SHP77 (cell line): ENCODE results near the gene ZGRF1.
"Not testable (repeated sequence)": the region's sequence is repeated elsewhere in the genome, so short reads cannot be mapped to it uniquely, and the experiment has no call there.

Experiments used
- DNase-seq, 2 experiments: peaks; one replicate each; lab custom pipeline; 2025; lab: John Stamatoyannopoulos, UW

The ZGRF1 gene

DNA sequence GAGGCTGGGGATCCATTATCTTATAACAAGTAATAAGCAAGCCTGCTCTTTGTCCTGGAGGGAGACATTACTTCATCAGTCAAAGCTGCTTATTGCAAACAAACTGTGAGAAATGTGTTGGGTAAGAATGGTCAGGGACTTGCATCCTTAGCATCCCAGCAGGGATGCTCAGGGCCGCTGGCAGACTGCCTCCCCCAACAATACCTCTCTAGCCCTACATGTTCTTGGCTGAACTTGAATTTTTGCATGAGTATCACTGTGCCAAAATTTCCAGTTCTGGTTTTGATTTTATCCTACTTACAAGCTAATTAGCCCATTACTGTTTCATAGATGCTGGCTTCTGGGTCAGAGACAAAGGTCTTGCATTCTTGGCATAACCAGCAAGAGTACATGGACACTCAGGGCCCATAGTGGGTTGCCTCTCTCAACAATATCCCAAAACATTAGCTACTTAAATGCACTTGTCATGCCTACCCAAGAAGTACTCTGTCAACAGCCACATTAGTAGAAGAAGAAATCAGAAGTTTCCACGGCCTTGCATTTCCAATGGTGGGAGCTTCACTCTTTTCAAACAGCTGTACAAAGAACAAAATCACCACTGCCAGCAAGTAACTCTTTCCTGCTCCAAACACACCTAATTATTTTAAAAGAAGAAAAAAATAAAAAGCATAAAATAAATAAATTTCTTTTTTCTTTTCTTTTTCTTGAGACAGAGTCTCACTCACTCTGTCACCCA lies 78.9 kb downstream of the ZGRF1 start:
- no peak for DNase-seq

DNA sequence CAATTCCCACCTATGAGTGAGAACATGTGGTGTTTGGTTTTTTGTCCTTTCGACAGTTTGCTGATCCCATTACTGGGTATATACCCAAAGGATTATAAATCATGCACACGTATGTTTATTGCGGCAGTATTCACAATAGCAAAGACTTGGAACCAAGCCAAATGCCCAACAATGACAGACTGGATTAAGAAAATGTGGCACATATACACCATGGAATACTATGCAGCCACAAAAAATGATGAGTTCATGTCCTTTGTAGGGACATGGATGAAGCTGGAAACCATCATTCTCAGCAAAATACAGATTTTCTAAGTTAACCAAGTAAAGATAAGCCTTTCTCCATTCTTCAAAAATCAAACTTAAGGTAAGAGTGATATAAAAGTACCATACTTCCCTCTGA lies 82.4 kb downstream of the ZGRF1 start:
- DNase-seq: not testable (repeated sequence)

DNA sequence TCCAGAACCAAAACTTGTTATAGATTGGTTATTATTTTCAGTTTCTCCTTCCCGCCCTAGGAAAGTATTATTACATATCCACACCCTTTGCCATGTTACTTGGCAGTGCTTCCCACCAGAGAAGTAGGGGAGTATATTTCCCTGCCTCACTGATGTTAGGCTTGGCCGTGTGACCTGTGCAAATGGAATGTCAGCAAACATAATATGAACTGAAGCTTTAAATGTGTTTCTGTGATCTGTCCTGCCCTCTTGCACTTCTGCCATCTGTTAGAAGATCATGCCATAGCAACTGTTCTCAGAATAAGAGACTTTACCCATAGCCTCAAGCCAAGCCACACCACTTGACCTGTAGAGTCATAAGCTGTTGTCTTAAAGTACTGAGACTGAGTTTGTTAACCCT lies 84.0 kb downstream of the ZGRF1 start:
- DNase-seq: no peak

DNA sequence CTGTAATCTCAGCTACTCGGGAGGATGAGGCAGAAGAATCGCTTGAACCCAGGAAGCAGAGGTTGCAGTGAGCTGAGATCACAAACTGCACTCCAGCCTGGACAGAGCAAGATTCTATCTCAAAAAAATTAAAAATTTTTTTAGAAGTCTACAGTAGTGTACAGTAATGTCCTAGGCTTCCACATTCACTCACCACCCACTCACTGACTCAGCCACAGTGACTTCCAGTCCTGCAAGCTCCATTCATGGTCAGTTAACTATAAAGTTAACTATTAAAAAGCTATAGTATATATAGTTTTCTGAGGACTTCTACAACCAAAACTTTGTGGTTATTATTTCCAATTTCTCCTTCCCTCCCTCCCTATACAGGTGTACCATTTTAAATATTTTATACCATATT lies 86.0 kb downstream of the ZGRF1 start:
- DNase-seq: no peak

DNA sequence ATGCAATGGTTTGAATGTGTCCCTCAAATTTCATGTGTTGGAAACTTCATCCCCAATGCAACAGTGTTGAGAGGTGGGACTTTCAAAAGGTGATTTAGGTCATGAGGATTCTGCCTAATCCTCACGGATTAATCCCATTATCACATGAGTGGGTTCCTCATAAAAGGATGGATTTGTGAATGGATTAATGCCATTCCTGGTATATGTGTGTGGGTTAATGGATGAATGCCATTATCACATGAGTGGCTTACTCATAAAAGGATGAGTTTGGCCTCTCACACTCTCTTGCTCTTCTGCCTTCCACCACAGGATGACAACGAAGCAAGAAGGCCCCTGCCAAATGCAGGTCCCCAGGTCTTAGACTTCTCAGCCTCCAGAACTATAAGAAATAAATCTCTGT lies 90.2 kb downstream of the ZGRF1 start:
- DNase-seq: no peak

DNA sequence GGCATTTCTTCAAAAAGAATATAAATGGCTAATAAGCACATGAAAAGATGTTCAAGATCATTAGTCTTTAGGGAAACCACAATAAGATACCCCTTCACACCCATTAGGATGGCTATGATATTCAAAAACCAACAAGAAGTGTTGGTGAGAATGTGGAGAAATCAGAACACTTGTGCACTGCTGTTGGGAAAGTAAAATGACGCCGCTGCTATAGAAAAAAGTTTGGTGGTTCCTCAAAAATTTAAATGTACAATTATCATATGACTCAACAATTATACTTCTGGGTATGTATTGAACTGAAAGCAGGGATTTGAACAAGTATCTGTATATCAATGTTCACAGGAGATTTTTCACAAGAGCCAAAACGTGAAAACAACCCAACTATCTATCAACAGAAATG lies 91.4 kb downstream of the ZGRF1 start:
- no peak for DNase-seq

DNA sequence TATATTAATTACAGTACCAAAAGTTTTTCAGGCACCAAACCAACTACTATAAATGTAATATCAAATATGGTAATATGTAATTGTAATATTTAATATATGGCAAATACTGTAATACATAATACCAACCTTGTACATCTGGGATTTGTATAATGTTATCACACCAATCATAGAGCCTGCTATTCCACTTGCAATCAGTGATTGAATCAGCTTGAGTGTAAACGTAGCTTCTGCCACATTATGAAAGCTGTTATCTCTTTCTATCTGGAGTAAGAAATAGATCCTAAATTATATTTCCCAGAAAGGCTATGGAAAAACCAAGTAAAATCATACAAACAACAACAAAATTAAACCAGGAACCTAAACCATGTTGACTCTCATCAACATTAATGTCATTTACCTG lies 96.0 kb downstream of the ZGRF1 start:
- DNase-seq: no peak

DNA sequence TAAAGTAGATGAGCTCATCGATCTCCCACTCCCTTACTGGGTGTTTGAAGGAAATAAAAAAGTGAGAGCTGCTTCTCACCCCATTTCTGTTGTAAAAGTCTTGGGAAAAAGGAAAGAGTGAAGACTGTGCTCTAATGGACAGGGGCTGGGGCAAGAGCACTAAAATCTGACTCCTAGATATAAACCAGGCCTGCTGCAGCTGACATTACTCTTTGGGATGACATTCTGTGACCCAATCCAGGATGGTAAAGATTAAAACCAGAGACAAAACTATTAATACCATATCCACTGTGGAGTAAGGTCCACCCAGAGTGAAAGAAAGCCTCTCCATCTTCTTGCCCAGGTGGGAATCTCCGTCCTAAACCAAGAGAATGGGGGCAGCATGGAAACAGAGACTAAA lies 100.6 kb downstream of the ZGRF1 start:
- DNase-seq: no peak

DNA sequence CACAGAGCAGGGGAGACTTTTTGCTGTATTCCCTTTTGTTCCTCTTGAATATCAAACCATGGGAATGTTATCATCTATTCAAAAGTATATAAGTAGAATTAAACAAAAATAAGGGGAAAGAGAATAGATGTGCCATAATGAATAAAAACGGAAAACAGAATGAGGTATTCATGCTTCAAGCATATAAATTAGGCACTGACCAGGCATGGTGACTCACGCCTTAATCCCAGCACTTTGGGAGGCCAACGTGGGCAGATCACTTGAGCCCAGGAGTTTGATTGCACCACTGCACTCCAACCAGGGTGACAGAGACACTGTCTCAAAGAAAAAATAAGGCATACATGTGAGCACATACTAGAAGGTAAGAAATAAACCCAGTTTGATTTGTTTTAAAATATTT lies 104.4 kb downstream of the ZGRF1 start:
- DNase-seq: no peak

DNA sequence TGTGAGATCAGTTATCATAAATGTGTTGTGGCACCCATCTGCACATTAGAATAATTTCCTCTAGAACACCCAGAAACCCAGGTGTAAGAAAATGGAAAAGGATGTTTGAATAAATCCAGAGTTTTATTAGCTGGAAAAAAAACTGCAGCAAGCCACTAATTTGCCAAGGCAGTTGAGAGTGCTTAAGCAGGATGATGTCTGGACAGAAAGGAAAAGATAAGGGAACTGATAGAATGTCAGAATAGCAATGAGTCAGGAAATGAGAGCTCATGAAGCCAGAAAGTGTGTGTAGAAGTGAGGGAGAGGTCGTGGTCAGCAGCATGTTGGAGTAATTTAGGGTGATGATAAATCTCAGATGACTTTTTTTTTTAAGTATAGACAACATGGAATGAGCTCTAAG lies 105.6 kb downstream of the ZGRF1 start:
- no peak for DNase-seq

DNA sequence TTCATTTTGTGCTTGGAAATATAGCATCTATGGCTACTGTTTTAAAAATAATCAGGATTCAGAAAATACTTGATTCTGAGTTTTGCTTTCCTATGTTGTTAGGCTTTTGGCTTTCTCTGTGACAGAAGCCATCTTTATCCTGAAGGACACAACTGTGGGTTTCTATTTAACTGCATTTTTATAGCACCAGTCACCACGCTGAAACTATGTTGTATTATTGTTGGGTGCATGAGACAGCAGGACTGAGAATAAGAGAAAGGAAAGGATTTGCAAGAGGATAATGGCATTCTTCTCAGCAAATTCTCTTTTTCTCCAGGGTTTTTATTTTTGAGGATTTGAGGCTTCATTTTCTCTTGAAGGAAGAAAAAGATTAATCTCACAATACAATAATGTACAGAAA lies 110.6 kb downstream of the ZGRF1 start:
- no peak for DNase-seq

DNA sequence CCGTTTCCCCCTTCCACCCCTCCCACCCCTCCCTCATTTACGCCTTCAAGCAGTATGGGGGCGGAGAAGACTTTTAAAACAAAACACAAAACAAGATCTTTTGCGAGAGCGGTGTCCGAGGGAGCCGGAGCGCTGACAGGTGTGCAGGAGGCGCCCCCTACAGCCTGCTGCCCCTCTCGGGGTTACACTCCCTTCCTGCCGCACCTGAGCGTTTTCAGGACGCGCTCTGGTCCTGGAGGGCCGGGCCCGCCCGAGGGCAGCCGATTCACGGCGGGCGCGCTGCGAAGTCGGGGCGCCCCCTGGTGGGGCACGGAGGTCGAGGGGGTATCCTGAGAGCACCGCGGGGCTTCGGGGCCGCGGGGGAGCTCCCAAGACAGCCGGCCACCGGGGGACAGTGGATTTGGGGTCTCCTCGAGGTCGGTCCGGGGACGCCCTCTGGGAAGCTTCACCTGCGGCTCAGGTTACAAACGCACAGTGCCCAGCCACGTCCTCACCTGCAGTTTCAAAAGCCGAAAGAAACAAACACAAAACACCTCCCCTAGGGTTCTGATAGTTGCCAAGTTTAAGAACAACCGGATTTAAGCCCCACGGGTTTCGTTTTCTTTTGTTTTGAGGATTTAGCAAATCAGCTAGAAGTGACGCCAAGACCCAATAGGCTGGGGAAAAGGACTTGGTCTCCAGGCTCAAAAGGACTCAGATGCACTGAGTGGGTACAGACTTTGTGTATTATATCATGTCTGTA lies 112.8 kb downstream of the ZGRF1 start:
- DNase-seq: peak; percentile 22 to 38

DNA sequence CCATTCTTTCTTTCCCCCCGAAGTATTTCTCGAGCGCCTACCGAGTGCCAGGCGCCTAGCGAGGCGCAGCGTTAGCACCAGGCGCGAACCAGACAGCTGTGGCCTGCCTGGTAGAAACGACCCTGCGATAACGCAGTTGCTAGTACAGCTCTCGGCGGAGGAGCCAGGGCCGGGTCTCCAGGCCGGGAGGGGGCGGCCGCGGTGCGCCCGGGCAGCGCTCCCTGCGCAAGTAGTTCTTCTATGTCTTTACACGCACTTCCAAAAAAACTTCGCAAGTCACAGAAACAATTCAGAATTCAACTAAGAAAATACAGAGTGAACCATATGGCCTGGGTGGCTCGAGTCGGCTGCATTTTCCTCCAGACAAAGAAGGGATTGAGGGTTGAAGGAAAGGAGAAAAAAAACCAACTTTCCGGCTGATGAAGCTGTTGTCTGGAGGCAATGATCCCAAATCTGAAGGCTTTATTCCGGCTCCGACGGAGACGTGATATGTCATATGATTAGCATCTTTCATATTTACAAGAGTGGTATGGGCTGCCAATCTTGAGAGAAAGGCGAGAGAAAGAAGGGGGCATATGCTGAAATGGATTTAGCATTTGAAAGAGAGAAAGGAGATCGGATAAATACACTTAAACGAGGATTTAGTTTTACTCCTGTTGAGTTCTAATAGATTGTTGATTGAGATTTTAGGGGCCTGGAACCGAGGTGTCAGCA lies 113.5 kb downstream of the ZGRF1 start:
- DNase-seq: peak in 1 of 2 experiments; percentile 8

DNA sequence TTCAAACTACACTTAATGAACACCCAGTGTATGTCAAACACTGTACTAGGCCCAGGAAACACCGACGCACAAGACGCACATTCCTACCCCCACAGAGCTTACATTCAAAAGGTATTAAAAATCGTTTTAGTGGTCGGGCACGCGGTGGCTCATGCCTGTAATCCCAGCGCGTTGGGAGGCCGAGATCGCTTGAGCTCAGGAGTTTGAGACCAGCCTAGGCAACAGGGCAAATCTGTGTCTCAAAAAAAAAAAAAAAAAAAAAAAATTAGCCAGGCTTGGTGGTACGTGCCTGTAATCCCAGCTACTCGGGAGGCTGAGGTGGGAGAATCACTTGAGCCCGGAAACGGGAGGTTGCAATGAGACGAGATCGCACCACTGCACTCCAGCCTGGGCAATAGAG lies 114.3 kb downstream of the ZGRF1 start:
- DNase-seq: not testable (repeated sequence)

DNA sequence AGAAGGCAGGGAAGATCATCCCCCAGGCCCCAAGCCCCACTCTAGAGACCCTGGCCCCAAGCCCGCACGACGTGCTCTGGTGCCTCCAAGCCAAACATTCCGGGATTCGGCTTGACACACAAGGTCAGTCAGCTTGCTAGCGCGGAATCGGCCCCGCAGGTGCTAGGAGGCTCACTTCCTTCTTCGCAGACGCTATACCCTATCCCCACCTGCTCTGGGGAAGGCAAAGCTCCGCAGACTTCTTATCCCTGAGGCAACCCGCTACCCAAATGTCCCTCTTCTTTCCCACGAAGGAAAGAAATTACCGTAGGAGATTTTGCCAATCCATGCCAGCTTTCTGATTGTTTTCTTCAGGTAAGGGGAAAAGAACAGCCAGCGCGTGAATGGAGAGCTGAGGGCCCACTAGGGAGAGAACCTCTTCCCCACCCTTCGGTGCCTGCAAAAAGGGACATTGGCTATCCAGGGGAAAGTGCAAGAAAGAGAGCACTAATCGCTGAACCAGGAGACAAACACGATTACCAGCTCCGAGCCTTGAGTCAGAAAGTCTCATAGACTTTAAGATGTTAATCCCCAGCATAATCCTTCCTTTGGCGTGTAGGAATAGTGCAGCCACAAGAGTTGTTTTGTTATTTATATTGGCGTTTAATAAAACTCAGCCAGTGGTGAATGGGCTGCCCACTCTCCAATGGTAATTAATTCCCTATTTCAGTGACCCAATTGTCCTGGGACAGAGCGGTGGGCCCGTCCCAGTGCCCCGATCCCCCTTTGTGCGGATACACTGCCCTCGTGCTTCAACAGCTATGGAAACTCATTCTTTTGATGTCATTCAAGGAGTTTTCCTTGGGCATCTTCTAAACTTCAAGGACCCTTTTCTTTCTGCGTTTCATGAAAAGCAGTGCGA lies 115.3 kb downstream of the ZGRF1 start:
- no peak for DNase-seq

DNA sequence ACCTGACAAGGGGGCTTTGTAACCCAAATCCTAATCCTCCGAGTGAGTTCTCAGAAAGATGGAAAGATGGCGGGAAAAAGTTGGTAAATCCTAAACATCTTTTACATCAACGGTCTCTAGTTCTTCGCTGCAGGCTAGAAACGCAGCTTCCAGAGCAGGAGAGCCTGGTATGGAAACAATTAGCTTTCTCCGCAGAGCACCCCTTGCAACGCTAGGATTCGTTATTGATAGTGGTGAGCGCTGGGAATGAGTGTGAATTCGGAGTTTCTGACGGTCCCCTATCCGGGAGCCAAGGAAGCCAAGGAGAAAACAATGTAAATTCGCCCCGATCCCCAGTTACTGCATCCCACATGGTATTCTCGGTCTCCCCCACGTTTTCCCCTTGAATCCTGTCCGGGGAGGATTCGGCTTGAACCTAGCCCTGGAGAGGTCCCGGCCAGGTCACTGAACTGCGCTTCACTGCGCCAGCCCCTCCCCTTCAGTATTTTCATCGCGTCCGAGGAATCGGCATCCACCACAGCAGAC lies 116.0 kb downstream of the ZGRF1 start:
- no peak for DNase-seq

DNA sequence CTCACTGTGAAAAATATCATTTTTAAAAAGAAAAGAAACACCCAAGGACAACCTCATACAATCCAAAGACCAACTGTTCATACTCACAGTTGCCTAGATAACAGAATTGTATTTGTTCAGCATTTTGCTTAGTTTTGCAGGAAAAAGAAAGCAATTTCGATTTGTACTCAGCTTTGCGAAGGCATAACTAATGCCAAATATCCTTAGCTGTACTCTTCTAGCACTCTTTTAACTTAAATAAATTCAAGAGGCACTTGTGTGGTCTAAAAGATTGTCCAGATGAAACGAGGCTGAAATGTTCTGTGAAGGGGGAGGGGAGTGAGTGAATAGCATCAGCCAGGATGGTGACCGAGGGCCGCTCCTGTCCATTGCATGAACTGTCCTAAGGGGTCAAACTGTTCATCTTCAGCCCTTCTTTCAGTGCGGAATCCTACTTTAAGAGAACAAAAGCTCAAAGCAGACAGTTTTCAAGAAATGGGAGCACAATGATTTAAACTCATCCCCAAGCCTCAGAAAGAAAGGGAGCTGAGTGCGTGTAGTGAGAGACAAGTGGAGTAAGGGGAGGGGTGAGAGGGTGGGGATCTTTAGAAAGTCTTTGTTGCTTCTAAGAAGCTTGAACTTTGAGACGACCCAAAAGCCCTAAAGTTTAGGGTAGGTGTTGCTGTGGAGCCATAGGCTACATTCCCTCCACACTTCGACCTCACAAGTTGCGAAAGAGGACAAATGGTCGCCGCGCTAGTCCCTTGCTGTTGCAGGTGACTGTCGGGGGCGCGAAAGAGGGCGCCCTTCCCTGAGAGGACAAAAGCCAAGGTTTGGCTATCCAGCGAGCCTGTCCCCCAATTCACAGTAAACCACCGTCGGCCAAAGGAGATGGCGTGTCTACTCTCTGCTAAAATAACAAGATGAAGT lies 116.8 kb downstream of the ZGRF1 start:
- no peak for DNase-seq

DNA sequence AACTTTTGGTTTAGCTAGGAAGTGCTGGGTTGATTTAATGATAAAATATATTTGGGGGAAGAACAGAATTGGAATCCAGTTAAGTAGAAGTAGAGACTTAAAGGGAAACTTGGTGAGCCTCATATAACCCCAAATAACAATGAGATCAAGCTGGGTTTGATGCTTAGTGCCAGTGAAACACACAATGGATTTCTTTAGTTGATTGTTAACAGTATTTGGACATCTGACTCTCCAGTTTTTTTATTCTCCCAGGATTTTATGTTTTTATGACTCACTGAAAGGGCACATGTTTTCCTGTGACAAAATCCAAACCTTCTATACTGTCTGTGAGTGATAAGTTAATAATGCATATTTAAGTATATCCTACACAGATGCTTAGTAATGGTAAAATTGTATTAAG lies 118.0 kb downstream of the ZGRF1 start:
- DNase-seq: no peak

DNA sequence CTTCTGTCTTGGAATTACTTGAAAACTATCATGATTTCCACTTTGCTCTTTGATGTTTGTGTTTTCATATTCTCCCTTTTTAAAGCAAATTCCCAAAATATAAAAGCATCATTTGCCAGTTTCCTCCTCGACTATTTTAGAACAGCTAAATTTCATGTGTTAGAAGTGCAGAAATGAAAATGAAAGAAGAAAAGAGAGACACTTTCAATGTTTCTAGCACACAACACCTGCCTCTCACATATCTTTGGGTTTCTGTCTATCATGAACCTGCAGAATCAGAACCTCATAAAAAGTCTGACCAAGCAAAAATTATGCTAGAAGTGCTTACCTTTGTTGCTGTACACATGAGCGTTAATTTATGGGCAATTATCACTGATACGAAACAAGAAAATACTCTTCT lies 118.8 kb downstream of the ZGRF1 start:
- no peak for DNase-seq

DNA sequence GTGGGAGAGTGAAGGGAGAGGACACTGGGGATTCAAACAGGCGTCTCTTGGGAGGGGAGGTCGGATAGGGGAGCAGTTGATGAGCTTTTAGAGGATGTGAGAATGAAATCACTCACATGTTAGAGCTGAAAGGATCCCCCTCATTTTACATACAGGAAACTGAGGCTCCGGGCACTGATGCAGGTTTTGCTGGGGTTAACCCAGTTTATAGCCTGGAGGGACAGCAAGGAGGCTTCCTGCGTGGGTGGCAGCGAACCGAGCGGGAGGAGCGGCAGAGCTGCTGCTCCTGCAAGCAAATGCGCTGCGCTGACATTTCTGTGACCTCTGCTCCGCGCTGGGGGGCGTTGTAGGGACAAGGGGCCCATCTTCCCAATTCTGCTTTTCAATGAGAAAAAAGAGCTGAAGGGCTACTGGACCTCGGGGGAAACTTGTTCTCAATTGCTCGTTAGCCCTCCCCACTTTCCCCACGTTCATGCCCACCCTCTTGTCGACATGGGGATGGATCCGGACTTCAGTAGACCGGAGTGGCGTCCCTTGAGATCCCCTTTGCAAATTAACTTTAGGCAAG lies 119.6 kb downstream of the ZGRF1 start:
- DNase-seq: no peak
